ENCODE measurements around the gene ISOC2. TPM values are rescaled to one million over a fixed set of nuclear protein-coding genes. Genes with fewer than 3 reads are reported as not detected.

ISOC2 gene
- total RNA-seq, 2 experiments from 2014 or later: 13.7 to 16.8 TPM

DNA sequence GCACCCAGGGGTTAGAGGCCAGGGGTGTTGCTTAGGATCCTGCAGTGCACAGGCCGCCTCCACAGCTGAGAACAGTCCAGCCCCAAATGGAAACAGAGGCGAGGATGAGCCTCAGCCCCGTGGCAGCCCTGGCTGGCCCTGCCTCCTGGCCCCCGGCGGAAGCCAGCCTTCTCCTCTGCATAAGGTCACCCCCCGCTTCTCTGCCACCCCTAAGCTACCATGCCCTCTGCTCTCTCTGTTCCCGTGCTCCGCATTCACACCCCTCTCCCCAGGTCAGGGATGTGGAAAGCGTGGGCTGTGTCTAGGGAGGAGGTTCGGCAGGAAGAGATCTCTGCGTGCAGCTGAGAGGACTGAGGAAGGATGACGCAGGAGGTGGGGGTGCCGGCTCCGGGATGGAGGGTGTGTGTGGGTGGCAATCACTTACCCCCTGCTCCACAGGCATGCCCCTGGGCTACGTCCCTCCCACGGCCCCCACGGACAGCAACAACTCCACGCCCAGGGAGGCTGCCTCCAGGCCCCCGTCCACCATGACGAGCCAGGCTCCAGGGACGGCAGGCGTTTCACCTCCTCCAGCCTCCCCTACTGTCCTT is 32.8 kb upstream of the ISOC2 start:
- H3K4me3 Mint-ChIP-seq: peak overlapping the region; percentile 74
- H3K27ac Mint-ChIP-seq: peak overlapping the region; percentile 63
- POLR2A ChIA-PET: interaction anchor here (0.9 to 1.2 kb wide), 3 partner anchors 9 to 138 kb away, joined by 3 to 7 read pairs (median 3); partner anchors contain the start of gene NAT14
- H3K36me3 Mint-ChIP-seq: no peaks in the 10 kb centered on the region
- H3K4me1 Mint-ChIP-seq: no peaks in the 10 kb centered on the region
- no peaks in the 10 kb centered on the region for H3K9me3 Mint-ChIP-seq
- ATAC-seq (ENCODE audit: low read depth) (peak; percentile 53), DNase-seq (peak; percentile 35)
- H3K27me3 Mint-ChIP-seq: peaks cover 6% of the 10 kb centered on the region

DNA sequence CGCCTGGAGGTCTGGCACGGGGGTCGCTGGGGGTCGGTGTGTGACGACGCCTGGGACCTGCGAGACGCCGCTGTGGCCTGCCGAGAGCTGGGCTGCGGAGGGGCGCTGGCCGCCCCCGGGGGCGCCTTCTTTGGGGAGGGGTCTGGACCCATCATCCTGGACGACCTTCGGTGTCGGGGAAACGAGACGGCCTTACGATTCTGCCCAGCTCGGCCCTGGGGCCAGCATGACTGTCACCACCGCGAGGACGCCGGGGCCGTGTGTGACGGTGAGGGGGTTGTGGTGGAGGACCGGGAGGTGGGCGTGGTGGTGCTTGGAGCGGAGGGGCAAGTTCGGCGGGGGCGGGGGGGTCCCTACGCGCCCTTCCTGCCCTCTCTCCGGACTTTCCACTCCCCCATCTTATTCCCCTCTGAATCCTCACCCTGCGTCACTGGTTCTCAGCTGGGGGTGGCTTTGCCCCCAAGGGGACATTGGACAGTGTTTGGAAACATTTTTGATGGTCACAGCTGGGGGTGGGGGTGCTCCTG is 32.3 kb upstream of the ISOC2 start:
- Mint-ChIP-seq H3K36me3 (no peaks in the 10 kb centered on the region), H3K9me3 (no peaks in the 10 kb centered on the region), H3K4me1 (no peaks in the 10 kb centered on the region), H3K27ac (no peak overlapping the region), H3K4me3 (no peak overlapping the region), H3K27me3 (peaks cover 6% of the 10 kb centered on the region)
- no peak for DNase-seq
- ATAC-seq (ENCODE audit: low read depth): no peak
- POLR2A ChIA-PET: interaction anchor here (0.9 to 1.2 kb wide), 2 partner anchors 9 to 75 kb away, joined by 3 to 7 read pairs; partner anchors contain the start of gene NAT14

DNA sequence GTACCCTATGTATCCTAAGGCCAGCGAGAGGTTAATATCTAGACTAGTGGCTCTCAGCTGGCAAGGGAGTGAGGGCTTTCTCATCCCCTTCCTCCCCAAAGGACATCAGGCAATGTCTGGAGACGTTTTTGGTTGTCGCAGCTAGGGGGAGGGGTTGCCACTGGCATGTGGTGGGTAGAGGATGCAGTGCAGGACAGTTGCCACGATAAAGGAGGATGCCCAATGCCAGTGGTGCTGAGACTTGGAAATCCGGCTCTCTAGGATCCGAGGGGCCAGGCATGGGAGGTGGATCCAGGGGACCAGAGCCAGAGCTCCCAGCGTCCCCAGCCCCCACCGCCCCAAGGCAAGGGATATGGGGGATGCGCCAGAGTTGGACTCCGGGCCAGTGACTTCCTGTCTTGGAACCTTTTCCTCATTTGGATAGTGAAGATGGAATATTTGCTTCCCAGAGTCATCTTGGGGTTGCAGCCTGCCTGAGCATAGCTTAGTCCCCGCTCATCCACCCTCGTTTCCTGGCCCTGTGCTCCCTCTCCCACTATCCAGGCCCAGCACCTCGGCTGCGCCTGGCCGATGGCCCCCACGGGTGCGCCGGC is 31.7 kb upstream of the ISOC2 start:
- H3K4me1 Mint-ChIP-seq: no peaks in the 10 kb centered on the region

DNA sequence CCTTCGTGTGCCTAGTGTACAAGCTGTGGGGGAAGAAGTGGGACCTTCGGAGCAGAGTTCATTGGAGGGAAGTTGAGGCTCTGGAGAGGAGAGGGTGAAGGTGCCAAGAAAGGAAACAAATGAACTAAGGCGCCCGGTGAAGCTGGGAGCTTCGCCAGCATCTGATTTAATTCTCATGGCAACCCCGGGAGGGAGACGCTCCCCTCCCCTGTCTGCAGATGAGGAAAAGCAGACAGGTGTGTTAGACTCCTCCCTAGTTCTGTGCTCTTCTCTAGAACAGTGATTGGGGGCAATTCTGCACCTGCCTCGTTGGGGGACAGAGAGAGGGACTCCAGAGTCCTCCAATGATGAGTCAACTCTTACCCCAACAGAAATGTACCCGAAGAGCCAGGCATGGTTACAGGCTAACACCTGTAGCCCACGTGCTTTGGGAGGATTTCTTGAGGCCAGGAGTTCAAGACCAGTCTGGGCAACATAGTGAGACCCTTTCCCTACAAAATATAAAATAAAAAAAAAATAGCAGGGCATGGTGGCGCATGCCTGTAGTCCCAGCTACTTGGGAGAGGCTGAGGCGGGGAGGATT is 31.0 kb upstream of the ISOC2 start:
- POLR2A ChIA-PET: interaction anchor here (1.0 to 1.1 kb wide), 2 partner anchors 15 to 16 kb away, joined by 3 read pairs; partner anchors contain the start of gene ZNF628
- Mint-ChIP-seq H3K27ac (no peak overlapping the region), H3K36me3 (no peaks in the 10 kb centered on the region), H3K27me3 (peaks cover 8% of the 10 kb centered on the region), H3K9me3 (no peaks in the 10 kb centered on the region), H3K4me1 (no peaks in the 10 kb centered on the region), H3K4me3 (no peak overlapping the region)
- no peak for DNase-seq
- no peak for ATAC-seq (ENCODE audit: low read depth)

More for the DNA sequence above, 31.7 kb upstream of the ISOC2 start:
- H3K4me3 Mint-ChIP-seq: no peak overlapping the region
- H3K27me3 Mint-ChIP-seq: peaks cover 8% of the 10 kb centered on the region
- DNase-seq: no peak
- H3K36me3 Mint-ChIP-seq: no peaks in the 10 kb centered on the region
- POLR2A ChIA-PET: interaction anchor here (1.1 kb wide), 1 partner anchor 17 kb away, joined by 3 read pairs; the partner anchor contains the start of gene ZNF628
- ATAC-seq (ENCODE audit: low read depth): no peak
- no peak overlapping the region for H3K27ac Mint-ChIP-seq
- H3K9me3 Mint-ChIP-seq: no peaks in the 10 kb centered on the region

DNA sequence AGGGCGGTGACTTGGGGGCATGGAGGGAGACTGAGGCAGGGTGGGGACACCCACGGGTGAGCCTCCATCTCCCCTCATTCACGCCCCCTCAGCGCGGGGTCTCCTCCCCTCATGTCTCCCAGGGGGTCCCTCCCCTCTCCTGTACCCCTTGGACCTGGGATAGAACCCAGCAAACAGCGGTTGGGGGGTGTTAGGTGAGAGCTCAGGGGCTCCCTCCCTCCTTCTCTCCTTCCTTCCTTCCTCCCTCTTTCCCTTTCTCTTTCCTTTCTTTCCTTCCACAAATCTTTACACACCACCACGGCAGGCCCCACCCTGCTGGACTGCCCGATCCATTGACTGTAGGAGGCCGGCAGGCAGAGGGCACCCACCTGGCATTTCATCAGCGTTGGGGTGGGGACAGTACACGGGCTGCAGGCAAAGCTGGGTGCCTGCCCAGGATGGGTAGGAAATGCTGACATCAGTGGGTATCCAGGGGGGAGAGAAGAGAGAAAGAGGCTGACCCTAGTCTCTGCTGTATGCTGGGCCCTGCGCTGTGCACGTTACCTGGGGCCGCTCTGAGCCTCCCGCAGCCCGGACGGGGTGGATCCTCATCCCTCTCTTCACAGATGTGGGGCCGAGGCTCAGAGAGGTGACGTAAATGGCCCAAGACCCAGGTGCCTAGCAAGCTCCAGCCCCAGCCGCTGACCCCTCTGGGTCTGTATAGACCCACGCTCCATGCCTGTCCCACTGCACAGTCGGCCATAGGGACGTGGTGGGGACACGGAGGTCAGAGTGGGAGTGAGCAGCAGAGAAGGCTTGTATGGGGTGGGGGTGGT is 30.3 kb upstream of the ISOC2 start:
- no peak for DNase-seq
- no peaks in the 10 kb centered on the region for H3K9me3 Mint-ChIP-seq
- no peaks in the 10 kb centered on the region for H3K36me3 Mint-ChIP-seq
- no peak for ATAC-seq (ENCODE audit: low read depth)
- no peaks in the 10 kb centered on the region for H3K4me1 Mint-ChIP-seq
- no peak overlapping the region for H3K27ac Mint-ChIP-seq
- H3K4me3 Mint-ChIP-seq: no peak overlapping the region
- POLR2A ChIA-PET: interaction anchor here (1.0 to 1.1 kb wide), 3 partner anchors 16 kb away, joined by 3 read pairs; partner anchors contain the start of gene ZNF628
- H3K27me3 Mint-ChIP-seq: peaks cover 8% of the 10 kb centered on the region

DNA sequence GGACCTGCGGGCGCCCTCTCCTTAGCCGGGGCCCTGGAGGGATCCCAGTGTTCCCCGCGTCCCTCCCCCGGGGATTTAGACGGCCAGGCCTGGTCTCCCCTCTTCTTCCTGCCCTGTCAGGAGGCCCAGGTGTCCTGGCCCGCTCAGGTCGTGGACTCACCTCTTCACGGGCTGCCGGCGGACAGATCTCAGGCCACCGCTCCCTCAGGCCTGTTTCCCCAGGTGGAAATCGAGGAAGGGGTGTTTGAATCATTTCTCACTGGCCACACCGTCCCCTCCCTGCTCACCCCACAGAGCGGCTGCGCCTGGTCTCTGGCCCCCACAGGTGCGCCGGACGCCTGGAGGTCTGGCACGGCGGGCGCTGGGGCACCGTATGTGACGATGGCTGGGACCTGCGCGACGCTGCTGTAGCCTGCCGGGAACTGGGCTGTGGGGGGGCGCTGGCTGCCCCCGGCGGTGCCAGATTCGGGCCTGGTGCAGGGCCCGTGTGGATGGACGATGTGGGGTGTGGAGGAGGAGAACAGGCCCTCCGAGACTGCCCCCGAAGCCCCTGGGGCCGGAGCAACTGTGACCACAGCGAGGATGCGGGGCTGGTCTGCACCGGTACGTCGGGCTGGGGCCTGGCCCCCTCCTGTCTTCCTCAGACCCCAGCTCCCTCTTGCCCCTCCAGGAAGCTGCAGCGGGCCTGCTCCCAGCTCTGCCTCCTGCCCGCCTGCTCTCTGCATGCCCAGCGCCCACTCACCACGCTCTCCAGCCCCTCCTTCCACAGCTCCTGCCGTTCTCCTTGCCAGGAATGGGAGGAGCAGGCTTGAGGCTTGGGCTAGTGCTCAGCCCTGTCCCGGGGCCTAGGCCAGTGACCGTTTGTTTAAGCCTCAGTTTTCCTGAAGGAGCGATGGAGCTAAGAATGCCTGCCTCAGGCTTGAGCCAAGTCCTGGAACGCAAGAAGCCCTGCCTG is 29.3 kb upstream of the ISOC2 start:
- POLR2A ChIA-PET: interaction anchor here (0.5 to 1.1 kb wide), 2 partner anchors 15 to 114 kb away, joined by 3 read pairs; partner anchors contain the start of gene ZNF628

DNA sequence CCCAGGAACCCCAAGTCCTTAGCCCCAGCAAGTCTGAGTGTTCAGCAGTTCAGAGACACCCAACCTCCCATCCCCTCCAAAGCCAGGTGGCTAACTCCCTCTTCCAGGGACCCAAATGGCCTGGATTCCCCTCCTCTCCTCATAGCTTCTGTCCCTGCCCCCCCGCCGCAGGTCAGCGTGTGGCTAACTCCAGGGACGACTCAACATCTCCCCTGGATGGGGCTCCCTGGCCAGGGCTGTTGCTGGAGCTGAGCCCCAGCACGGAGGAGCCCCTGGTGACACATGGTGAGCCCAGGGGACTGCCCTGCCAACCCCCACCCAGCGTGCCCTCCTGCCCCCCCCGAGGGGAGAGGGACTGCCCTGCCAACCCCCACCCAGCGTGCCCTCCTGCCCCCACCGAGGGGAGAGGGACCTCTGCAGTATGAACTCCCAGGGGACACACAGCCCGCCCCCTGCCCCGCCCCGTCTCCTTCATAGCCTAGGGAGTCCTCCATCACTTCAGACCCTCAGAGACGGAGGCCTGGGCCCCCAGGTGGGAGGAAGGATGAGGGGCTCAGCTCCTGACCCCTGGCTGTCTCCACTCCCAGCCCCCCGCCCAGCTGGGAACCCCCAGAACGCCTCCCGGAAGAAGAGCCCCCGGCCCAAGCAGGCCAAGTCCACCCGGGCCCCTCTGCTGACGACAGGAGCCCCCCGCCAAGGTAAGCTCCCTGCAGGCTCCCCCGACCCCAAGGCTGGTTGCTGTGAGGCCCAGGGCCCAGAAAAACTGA is 28.5 kb upstream of the ISOC2 start:
- H3K4me1 Mint-ChIP-seq: peaks cover 4% of the 10 kb centered on the region
- no peak for DNase-seq
- ATAC-seq (ENCODE audit: low read depth): no peak
- H3K36me3 Mint-ChIP-seq: no peaks in the 10 kb centered on the region
- H3K9me3 Mint-ChIP-seq: no peaks in the 10 kb centered on the region
- H3K4me3 Mint-ChIP-seq: no peak overlapping the region
- POLR2A ChIA-PET: interaction anchor here (0.5 kb wide), 1 partner anchor 115 kb away, joined by 3 read pairs; no protein-coding TSS in a partner anchor
- H3K27me3 Mint-ChIP-seq: peaks cover 8% of the 10 kb centered on the region
- H3K27ac Mint-ChIP-seq: no peak overlapping the region

More for the DNA sequence above, 29.3 kb upstream of the ISOC2 start:
- DNase-seq: no peak
- H3K27ac Mint-ChIP-seq: no peak overlapping the region
- peaks cover 8% of the 10 kb centered on the region for H3K27me3 Mint-ChIP-seq
- H3K9me3 Mint-ChIP-seq: no peaks in the 10 kb centered on the region
- ATAC-seq (ENCODE audit: low read depth): no peak
- H3K4me1 Mint-ChIP-seq: peaks cover 4% of the 10 kb centered on the region
- no peaks in the 10 kb centered on the region for H3K36me3 Mint-ChIP-seq
- H3K4me3 Mint-ChIP-seq: no peak overlapping the region

DNA sequence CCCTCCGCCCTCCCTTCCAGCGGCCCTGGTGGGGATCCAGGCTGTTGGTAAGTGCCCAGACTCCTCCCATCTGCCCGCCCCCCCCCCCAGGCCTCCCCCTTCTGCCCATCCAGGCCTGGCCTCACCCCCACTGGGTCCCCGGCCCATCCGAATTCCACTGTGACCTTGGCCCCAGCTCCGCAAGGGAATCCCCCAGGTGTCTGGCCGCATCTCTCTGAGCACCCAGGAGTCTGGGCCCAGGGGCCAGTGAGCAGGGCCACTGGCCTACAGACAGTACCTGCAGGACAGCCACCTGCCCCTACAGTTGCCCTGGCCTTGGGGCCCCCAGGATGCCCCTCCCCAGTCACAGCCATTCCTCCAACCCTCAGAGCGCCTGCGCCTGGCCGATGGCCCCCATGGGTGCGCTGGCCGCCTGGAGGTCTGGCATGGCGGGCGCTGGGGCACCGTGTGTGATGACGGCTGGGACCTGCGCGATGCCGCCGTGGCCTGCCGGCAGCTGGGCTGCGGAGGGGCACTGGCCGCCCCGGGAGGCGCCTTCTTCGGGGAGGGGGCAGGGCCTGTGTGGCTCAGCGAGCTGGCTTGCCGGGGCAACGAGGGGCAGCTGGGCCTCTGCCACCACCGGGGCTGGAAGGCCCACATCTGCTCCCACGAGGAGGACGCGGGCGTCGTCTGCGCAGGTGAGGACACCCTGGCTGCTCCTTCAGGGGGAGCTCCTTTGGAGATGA is 27.7 kb upstream of the ISOC2 start:
- Mint-ChIP-seq H3K4me1 (peaks cover 4% of the 10 kb centered on the region), H3K9me3 (no peaks in the 10 kb centered on the region), H3K36me3 (no peaks in the 10 kb centered on the region), H3K27me3 (peaks cover 7% of the 10 kb centered on the region), H3K4me3 (no peak overlapping the region), H3K27ac (no peak overlapping the region)
- DNase-seq: no peak
- no peak for ATAC-seq (ENCODE audit: low read depth)
- POLR2A ChIA-PET: no interaction called here

DNA sequence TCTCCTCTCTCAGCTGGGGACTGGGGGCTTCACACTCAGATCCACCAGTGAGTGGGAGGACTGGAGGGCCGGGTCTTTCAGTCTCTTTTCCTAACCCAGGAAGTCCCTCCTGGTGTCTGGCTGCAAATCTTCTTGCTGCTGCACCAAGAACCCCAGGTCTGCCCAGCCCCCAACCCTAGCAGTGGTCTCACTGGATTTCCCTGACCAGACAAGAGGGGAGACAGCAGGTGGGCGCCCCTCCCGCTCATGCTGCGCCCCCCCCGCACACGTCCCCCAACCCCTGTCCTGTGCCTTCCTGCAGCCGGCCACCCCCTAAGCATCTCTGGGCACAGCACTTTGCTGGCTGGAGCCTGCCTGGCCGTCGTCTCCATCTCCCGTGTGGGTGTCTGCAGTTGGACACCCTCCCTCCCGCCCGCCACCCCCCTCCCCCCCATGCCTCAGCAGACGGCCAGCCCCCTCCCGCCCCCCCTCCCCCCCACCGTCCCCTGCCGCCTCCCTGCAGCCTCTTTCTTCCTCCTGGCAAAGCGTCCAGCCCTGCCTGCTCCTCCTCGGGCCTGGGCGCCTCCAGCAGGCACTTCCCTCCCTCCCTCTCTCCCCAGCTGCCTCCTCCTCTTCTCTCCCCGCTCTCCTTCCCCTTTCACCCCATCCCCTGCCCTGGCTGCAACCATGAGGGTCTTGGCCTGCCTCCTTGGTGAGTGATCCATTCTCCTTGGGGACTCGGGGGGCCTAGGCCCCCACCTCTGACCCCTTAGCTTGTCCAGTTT is 26.7 kb upstream of the ISOC2 start, which contains the start of gene SSC5D:
SSC5D (plus strand) TSS at position 513 of the 764 bp plus-strand sequence; CDS start at position 667, 154 bp downstream.
- Mint-ChIP-seq H3K27ac (peak within 1 kb of the TSS; percentile 30), H3K4me1 (peaks cover 4% of the 10 kb centered on the region), H3K27me3 (peaks cover 6% of the 10 kb centered on the region), H3K9me3 (no peaks in the 10 kb centered on the region), H3K36me3 (no peaks in the 10 kb centered on the region), H3K4me3 (no peak within 1 kb of the TSS)
- DNase-seq (no peak), ATAC-seq (ENCODE audit: low read depth) (no peak)
- POLR2A ChIA-PET: interaction anchor here (1.8 kb wide), 1 partner anchor 12 kb away, joined by 10 read pairs; the partner anchor contains the start of gene ZNF628
